MCF 10A (cell line): ENCODE data around the gene DLEC1. TPM values are rescaled to one million over a fixed set of nuclear protein-coding genes. Genes with fewer than 3 reads are reported as not detected.

Experiments
- BruUV-seq: library from RNA; stranded (reverse); fragments of 400-500 nt; replicated peaks from 2 replicates; lab custom pipeline; 2021; lab: Mats Ljungman, UMichigan
- CTCF ChIA-PET: fragments of 300-600 bp; sonication (Branson Sonifier 250); formaldehyde crosslinking; extraction: SDS; loops from one replicate; lab custom pipeline; 2021; ENCODE audit warnings: antibody characterized with exemption, inconsistent platforms; lab: Yijun Ruan, JAX
- POLR2A ChIA-PET: fragments of 300-600, 350-650 bp; sonication (Branson Sonifier 250); formaldehyde crosslinking; extraction: SDS; loops from one replicate; lab custom pipeline; 2020; ENCODE audit warnings: antibody characterized with exemption, inconsistent platforms; lab: Yijun Ruan, JAX
- DNase-seq: peaks from one replicate; pipeline ENCODE4 v3.0.0-alpha.2; 2018; ENCODE audit not compliant: unreplicated experiment
- H3K27ac Mint-ChIP-seq: one replicate; pipeline ENCODE4 v1.8.0; 2022; ENCODE audit warnings: mild to moderate bottlenecking, low read depth, mixed read lengths; ENCODE audit not compliant: unreplicated experiment
- H3K27me3 Mint-ChIP-seq: one replicate; pipeline ENCODE4 v1.8.0; 2022; ENCODE audit warnings: mixed read lengths; ENCODE audit not compliant: insufficient read depth, unreplicated experiment
- H3K36me3 Mint-ChIP-seq: one replicate; pipeline ENCODE4 v1.8.0; 2022; ENCODE audit warnings: mild to moderate bottlenecking, moderate library complexity, mixed read lengths; ENCODE audit not compliant: insufficient read depth, unreplicated experiment
- H3K4me1 Mint-ChIP-seq: one replicate; pipeline ENCODE4 v1.8.0; 2022; ENCODE audit warnings: mixed read lengths; ENCODE audit not compliant: insufficient read depth, unreplicated experiment
- H3K4me3 Mint-ChIP-seq: one replicate; pipeline ENCODE4 v1.8.0; 2022; ENCODE audit warnings: mild to moderate bottlenecking, moderate library complexity, mixed read lengths; ENCODE audit not compliant: unreplicated experiment
- H3K9me3 Mint-ChIP-seq: one replicate; pipeline ENCODE4 v1.8.0; 2022; ENCODE audit warnings: mixed read lengths; ENCODE audit not compliant: unreplicated experiment
- intact Hi-C: fragments of 100-400 bp; cut with micrococcal nuclease; formaldehyde crosslinking; loops from 2 replicates; pipeline ENCODE4 v1.14.1; 2022
- total RNA-seq: library from RNA; stranded (reverse); gene quantifications from 2 replicates; pipeline ENCODE4 v1.2.3, GENCODE V29; 2022
- TF ChIP-seq, protein P1 (sequence below): fragments of 200-600 bp; IDR thresholded peaks from one replicate; pipeline ENCODE4 v1.8.0; 2022; ENCODE audit warnings: antibody characterized with exemption, mild to moderate bottlenecking; ENCODE audit not compliant: unreplicated experiment

The DLEC1 gene
- total RNA-seq, 1 experiment from 2014 or later, result 1.3 TPM

- POLR2A ChIA-PET, result interaction anchor here (0.6 to 8.1 kb wide), 14 partner anchors 10 to 208 kb away, joined by 3 to 199 read pairs (median 4); partner anchors contain the start of genes OXSR1 and XYLB
- BruUV-seq, result no TSS peak
- DNase-seq, result peak; percentile 59
Observed at GRCh38 chr3:38138349-38139190, 99.6 kb downstream of the DLEC1 start, which contains the start of gene MYD88. Gene MYD88 (plus strand): TSS chr3:38138661. CDS start chr3:38138701, 40 bp downstream.

DNA sequence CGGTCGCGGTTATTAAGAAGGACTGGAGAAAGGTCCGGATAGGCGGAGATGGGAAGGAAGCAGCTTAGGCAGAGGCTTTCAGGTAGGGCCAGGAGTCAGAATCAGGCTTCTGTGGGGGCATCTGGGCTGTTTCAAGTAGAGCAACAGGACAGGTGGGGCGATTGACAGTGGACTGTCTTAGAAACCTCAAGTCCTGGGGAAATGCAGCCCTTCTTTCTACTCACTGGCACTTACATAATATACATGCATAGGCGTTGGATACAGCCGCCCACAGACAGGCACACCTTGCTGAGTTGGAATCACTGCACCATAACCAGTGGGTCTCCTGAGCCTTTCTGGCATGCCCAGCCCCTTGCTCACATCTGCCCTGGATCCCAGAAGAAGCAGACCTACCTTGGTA, 100.2 kb downstream of the DLEC1 start:
- TSS peak; percentile 1 for BruUV-seq
- Mint-ChIP-seq H3K36me3 (peaks cover 4% of the 10 kb centered on the region), H3K4me1 (peaks cover 43% of the 10 kb centered on the region), H3K4me3 (peak overlapping the region; percentile 81), H3K27ac (peak overlapping the region; percentile 71), H3K9me3 (no peaks in the 10 kb centered on the region), H3K27me3 (no peaks in the 10 kb centered on the region)
- ChIA-PET POLR2A (interaction anchor here (0.7 to 8.1 kb wide), 9 partner anchors 9 to 207 kb away, joined by 3 to 199 read pairs (median 3); partner anchors contain the start of genes OXSR1 and XYLB), CTCF (interaction anchor here (0.8 to 2.3 kb wide), 4 partner anchors 14 to 340 kb away, joined by 3 to 10 read pairs (median 4); no protein-coding TSS in a partner anchor)
- no peak for DNase-seq
- intact Hi-C loops, result loop anchor here (2.0 to 5.0 kb wide), 3 partner anchors 26 to 208 kb away; partner anchors contain the start of genes OXSR1 and XYLB
- TF ChIP-seq, protein P1, sequence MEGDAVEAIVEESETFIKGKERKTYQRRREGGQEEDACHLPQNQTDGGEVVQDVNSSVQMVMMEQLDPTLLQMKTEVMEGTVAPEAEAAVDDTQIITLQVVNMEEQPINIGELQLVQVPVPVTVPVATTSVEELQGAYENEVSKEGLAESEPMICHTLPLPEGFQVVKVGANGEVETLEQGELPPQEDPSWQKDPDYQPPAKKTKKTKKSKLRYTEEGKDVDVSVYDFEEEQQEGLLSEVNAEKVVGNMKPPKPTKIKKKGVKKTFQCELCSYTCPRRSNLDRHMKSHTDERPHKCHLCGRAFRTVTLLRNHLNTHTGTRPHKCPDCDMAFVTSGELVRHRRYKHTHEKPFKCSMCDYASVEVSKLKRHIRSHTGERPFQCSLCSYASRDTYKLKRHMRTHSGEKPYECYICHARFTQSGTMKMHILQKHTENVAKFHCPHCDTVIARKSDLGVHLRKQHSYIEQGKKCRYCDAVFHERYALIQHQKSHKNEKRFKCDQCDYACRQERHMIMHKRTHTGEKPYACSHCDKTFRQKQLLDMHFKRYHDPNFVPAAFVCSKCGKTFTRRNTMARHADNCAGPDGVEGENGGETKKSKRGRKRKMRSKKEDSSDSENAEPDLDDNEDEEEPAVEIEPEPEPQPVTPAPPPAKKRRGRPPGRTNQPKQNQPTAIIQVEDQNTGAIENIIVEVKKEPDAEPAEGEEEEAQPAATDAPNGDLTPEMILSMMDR, result no peak

More at GRCh38 chr3:38138349-38139190, 99.6 kb downstream of the DLEC1 start, which contains the start of gene MYD88:
- Mint-ChIP-seq H3K27ac (peak within 1 kb of the TSS; percentile 71), H3K27me3 (no peaks in the 10 kb centered on the region), H3K9me3 (no peaks in the 10 kb centered on the region), H3K36me3 (peaks cover 8% of the 10 kb centered on the region), H3K4me3 (peak within 1 kb of the TSS; percentile 81), H3K4me1 (peaks cover 46% of the 10 kb centered on the region)
- CTCF ChIA-PET, result interaction anchor here (1.0 to 2.3 kb wide), 4 partner anchors 14 to 341 kb away, joined by 3 to 10 read pairs (median 7); no protein-coding TSS in a partner anchor
- TF ChIP-seq, protein P1, result no peak
- intact Hi-C loops, result loop anchor here (2.0 to 5.0 kb wide), 3 partner anchors 26 to 209 kb away; partner anchors contain the start of genes OXSR1 and XYLB

DNA sequence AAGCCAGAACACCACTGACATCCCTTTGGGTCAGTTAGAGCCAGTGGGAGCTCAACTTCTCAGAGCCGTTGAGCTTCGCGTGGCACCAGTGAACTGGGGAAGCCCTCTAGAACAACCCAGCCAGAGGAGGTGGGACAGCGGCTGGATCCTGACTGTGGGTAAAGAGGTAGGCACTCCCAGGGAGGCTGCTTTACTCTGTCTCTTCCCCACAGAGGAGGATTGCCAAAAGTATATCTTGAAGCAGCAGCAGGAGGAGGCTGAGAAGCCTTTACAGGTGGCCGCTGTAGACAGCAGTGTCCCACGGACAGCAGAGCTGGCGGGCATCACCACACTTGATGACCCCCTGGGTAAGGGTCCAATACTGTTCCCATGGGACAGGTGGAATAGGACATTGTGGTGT, 100.6 kb downstream of the DLEC1 start:
- Mint-ChIP-seq H3K4me1 (peaks cover 39% of the 10 kb centered on the region), H3K36me3 (no peaks in the 10 kb centered on the region), H3K9me3 (no peaks in the 10 kb centered on the region), H3K4me3 (peak overlapping the region; percentile 81), H3K27ac (peak overlapping the region; percentile 71), H3K27me3 (no peaks in the 10 kb centered on the region)
- TF ChIP-seq, protein P1, result no peak
- DNase-seq, result no peak
- BruUV-seq, result no TSS peak
- intact Hi-C loops, result loop anchor here (2.0 to 5.0 kb wide), 3 partner anchors 25 to 208 kb away; partner anchors contain the start of genes OXSR1 and XYLB
- ChIA-PET CTCF (interaction anchor here (0.8 to 2.3 kb wide), 6 partner anchors 9 to 341 kb away, joined by 3 to 10 read pairs (median 3); no protein-coding TSS in a partner anchor), POLR2A (interaction anchor here (0.7 to 8.1 kb wide), 8 partner anchors 9 to 207 kb away, joined by 3 to 199 read pairs (median 4); partner anchors contain the start of genes OXSR1 and XYLB)
